T1000 (cell line): ENCODE data around the gene MAPK14.
"Not testable (repeated sequence)": the region's sequence is repeated elsewhere in the genome, so short reads cannot be mapped to it uniquely, and the experiment has no call there.

ENCODE experiments used
- DNase-seq: peaks from one replicate; lab custom pipeline; 2025; ENCODE audit warnings: mixed read lengths; lab: John Stamatoyannopoulos, UW

The MAPK14 gene

GRCh38 chr6:36069573-36069972 lies 42.0 kb downstream of the MAPK14 start:
- DNase-seq: no peak

- DNase-seq: no peak
Observed at GRCh38 chr6:36070252-36070651, 42.6 kb downstream of the MAPK14 start.

- no peak for DNase-seq
Observed at GRCh38 chr6:36071281-36071680, 43.7 kb downstream of the MAPK14 start.

GRCh38 chr6:36071714-36072113 lies 44.1 kb downstream of the MAPK14 start:
- DNase-seq: no peak

GRCh38 chr6:36072681-36073080 lies 45.1 kb downstream of the MAPK14 start:
- no peak for DNase-seq

- no peak for DNase-seq
Observed at GRCh38 chr6:36073587-36073986, 46.0 kb downstream of the MAPK14 start.

GRCh38 chr6:36075656-36076055 lies 48.0 kb downstream of the MAPK14 start:
- no peak for DNase-seq

GRCh38 chr6:36076178-36077063 lies 48.8 kb downstream of the MAPK14 start:
- no peak for DNase-seq

GRCh38 chr6:36078159-36078558 lies 50.6 kb downstream of the MAPK14 start:
- no peak for DNase-seq

- DNase-seq: no peak
Observed at GRCh38 chr6:36079601-36080000, 52.0 kb downstream of the MAPK14 start.

- DNase-seq: no peak
Observed at GRCh38 chr6:36082318-36082717, 54.7 kb downstream of the MAPK14 start.

GRCh38 chr6:36083446-36083845 lies 55.8 kb downstream of the MAPK14 start:
- no peak for DNase-seq

GRCh38 chr6:36088204-36088603 lies 60.6 kb downstream of the MAPK14 start:
- not testable (repeated sequence) for DNase-seq

- DNase-seq: no peak
Observed at GRCh38 chr6:36089048-36089447, 61.4 kb downstream of the MAPK14 start.

GRCh38 chr6:36094238-36094637 lies 66.6 kb downstream of the MAPK14 start:
- no peak for DNase-seq

- peak; percentile 10 for DNase-seq
Observed at GRCh38 chr6:36094753-36095496, 67.3 kb downstream of the MAPK14 start.

- DNase-seq: no peak
Observed at GRCh38 chr6:36095497-36096391, 68.1 kb downstream of the MAPK14 start.

GRCh38 chr6:36098253-36098919 lies 70.8 kb downstream of the MAPK14 start:
- no peak for DNase-seq

- no peak for DNase-seq
Observed at GRCh38 chr6:36098920-36099647, 71.5 kb downstream of the MAPK14 start.

GRCh38 chr6:36099869-36100483 lies 72.4 kb downstream of the MAPK14 start:
- DNase-seq: no peak
